B cell (primary cell): Measurements from ENCODE around the gene SLC6A16. TPM values are rescaled to one million over a fixed set of nuclear protein-coding genes. Genes with fewer than 3 reads are reported as not detected.
"Not testable (repeated sequence)": the region's sequence is repeated elsewhere in the genome, so short reads cannot be mapped to it uniquely, and the experiment has no call there.

Experiments used
- ATAC-seq: fragments of 200-7000 bp; cut with Tn5 transposase; one replicate; pipeline ENCODE4 v1.10.0; 2021; ENCODE audit warnings: low read depth, mild to moderate bottlenecking, moderate number of reproducible peaks, moderate library complexity
- CTCF ChIA-PET: fragments of 350-600 bp; sonication (Branson Sonifier 250); formaldehyde crosslinking; loops from one replicate; lab custom pipeline; 2021; ENCODE audit warnings: antibody characterized with exemption, inconsistent platforms; lab: Charles Lee
- POLR2A ChIA-PET: fragments of 350-600 bp; sonication (Branson Sonifier 250); formaldehyde crosslinking; loops from one replicate; lab custom pipeline; 2021; ENCODE audit warnings: antibody characterized with exemption; lab: Charles Lee
- DNase-seq: peaks from one replicate; pipeline ENCODE4 v3.0.0; 2013
- H2AFZ ChIP-seq: 2 replicates; pipeline ENCODE4 v1.6.1; 2012; ENCODE audit warnings: mild to moderate bottlenecking, low read depth, low read length; ENCODE audit not compliant: insufficient read depth, poor library complexity, severe bottlenecking
- H3K27ac ChIP-seq, 2 donors: 1 replicate in 1 of 2; 2 replicates in 1 of 2; pipeline ENCODE4 v1.5.1; 2012 to 2013; ENCODE audit warnings: low read length in 2 of 2, mild to moderate bottlenecking in 2 of 2, moderate library complexity in 1 of 2
- H3K27me3 ChIP-seq, 4 experiments: fragments of 200-600 bp in 1 of 4; sonication (generic) in 1 of 4; replicated peaks in 1 of 4; 1 replicate in 2 of 4; 2 replicates in 2 of 4; pipeline versions ENCODE4 v1.6.1 to v1.7.0; 2013 to 2016; ENCODE audit warnings: low read length in 3 of 4, mild to moderate bottlenecking in 2 of 4, mixed read lengths in 1 of 4, moderate library complexity in 1 of 4; ENCODE audit not compliant: insufficient read depth in 4 of 4, control insufficient read depth in 3 of 4; ENCODE audit errors: control extremely low read depth in 1 of 4
- H3K36me3 ChIP-seq, 2 experiments: replicated peaks in 1 of 2; 1 replicate in 1 of 2; 2 replicates in 1 of 2; pipeline versions ENCODE4 v1.6.1 to v1.7.1; 2013; ENCODE audit warnings: low read length in 1 of 2; ENCODE audit not compliant: insufficient read depth in 2 of 2, control insufficient read depth in 1 of 2; ENCODE audit errors: control extremely low read depth in 1 of 2, extremely low read depth in 1 of 2
- H3K4me1 ChIP-seq, 2 donors: fragments of 200-600 bp in 1 of 2; sonication (generic) in 1 of 2; 1 replicate in 1 of 2; 2 replicates in 1 of 2; pipeline versions ENCODE4 v1.5.1 to v1.6.1; 2013 to 2017; ENCODE audit warnings: low read length in 2 of 2; ENCODE audit not compliant: control insufficient read depth in 2 of 2, insufficient read depth in 2 of 2
- H3K4me2 ChIP-seq: replicated peaks from 2 replicates; pipeline ENCODE3; 2012; ENCODE audit warnings: mild to moderate bottlenecking, low read depth, low read length; ENCODE audit not compliant: poor library complexity, severe bottlenecking
- H3K4me3 ChIP-seq, 5 experiments: fragments of 200-600 bp in 1 of 5; sonication (generic) in 1 of 5; 1 replicate in 3 of 5; 2 replicates in 2 of 5; pipeline versions ENCODE4 v1.5.1 to v1.7.0; 2011 to 2016; ENCODE audit warnings: low read length in 4 of 5, mild to moderate bottlenecking in 4 of 5, low read depth in 2 of 5, control low read depth in 1 of 5, moderate library complexity in 1 of 5; ENCODE audit not compliant: insufficient read depth in 1 of 5; ENCODE audit errors: control extremely low read depth in 1 of 5, extremely low read depth in 1 of 5
- H3K79me2 ChIP-seq: fragments of 200-600 bp; sonication (generic); one replicate; pipeline ENCODE4 v1.6.0; 2016; ENCODE audit warnings: low read length; ENCODE audit not compliant: control insufficient read depth, insufficient read depth
- H3K9ac ChIP-seq: fragments of 200-600 bp; sonication (generic); 2 replicates; pipeline ENCODE4 v1.6.1; 2017; ENCODE audit warnings: mild to moderate bottlenecking, low read length, moderate library complexity
- H3K9me3 ChIP-seq, 3 donors: one replicate each; pipeline versions ENCODE4 v1.6.1 to v1.7.1; 2013; ENCODE audit warnings: low read length in 2 of 3; ENCODE audit not compliant: control insufficient read depth in 2 of 3, insufficient read depth in 1 of 3; ENCODE audit errors: control extremely low read depth in 1 of 3
- H4K20me1 ChIP-seq: 2 replicates; pipeline ENCODE4 v1.6.0; 2012; ENCODE audit warnings: mild to moderate bottlenecking, low read length; ENCODE audit not compliant: insufficient read depth, control insufficient read depth, poor library complexity, severe bottlenecking
- H3K27ac Mint-ChIP-seq: one replicate; pipeline ENCODE4 v1.8.0; 2021; ENCODE audit warnings: mixed read lengths
- H3K27me3 Mint-ChIP-seq: one replicate; pipeline ENCODE4 v1.8.0; 2021; ENCODE audit warnings: mixed read lengths
- H3K4me1 Mint-ChIP-seq: one replicate; pipeline ENCODE4 v1.8.0; 2021; ENCODE audit warnings: mixed read lengths
- H3K4me3 Mint-ChIP-seq: one replicate; pipeline ENCODE4 v1.8.0; 2021; ENCODE audit warnings: mixed read lengths
- H3K9me3 Mint-ChIP-seq: one replicate; pipeline ENCODE4 v1.8.0; 2022; ENCODE audit warnings: mixed read lengths; ENCODE audit not compliant: insufficient read depth
- WGBS: methylation state at CpG from one replicate; pipeline ENCODE4 v1.1.5; 2013; ENCODE audit warnings: missing lambda C conversion rate; ENCODE audit not compliant: insufficient coverage; 5-methylcytosine and 5-hydroxymethylcytosine counted together
- intact Hi-C: fragments of 100-400 bp; cut with micrococcal nuclease; formaldehyde crosslinking; loops from one replicate; pipeline ENCODE4 v1.10.0; 2022
- polyA plus RNA-seq: library from polyadenylated mRNA; depleted of rRNA; stranded (reverse); fragments of >200 nt; gene quantifications from 2 replicates; pipeline ENCODE4 v1.2.3, GENCODE V29; 2012
- total RNA-seq, 2 donors: library from RNA; stranded (reverse); fragments of 120-200 nt in 1 of 2; gene quantifications; 1 replicate in 1 of 2; 2 replicates in 1 of 2; pipeline versions ENCODE4 v1.2.3 to v1.2.4, GENCODE V29; 2013 to 2022

SLC6A16 gene
- total and polyA plus RNA-seq, 2 donors (not counting 1 experiment from before 2014, with no cell fraction given): 22.3 to 68.4 TPM

DNA sequence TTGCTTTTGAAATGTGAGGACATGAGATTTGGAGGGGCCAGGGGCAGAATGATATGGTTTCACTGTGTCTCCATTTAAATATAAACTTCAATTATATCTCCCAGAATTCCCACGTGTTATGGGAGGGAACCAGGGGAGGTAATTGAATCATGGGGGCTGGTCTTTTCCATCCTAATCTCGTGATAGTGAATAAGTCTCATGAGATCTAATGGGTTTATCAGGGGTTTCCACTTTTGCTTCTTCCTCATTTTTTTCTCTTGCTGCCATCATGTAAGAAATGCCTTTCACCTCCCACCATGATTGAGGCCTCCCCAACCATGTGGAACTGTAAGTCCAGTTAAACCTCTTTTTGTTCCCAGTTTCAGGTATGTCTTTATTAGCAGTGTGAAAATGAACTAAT is 35.7 kb downstream of the SLC6A16 start:
- H3K27me3 ChIP-seq, H3K4me3 ChIP-seq, H3K79me2 ChIP-seq, H3K36me3 ChIP-seq, H3K27ac Mint-ChIP-seq, H4K20me1 ChIP-seq, POLR2A ChIA-PET, DNase-seq, H3K4me3 Mint-ChIP-seq, intact Hi-C loops, H3K4me1 Mint-ChIP-seq, H3K9ac ChIP-seq, H3K9me3 Mint-ChIP-seq, H3K27ac ChIP-seq, ATAC-seq, H2AFZ ChIP-seq, H3K9me3 ChIP-seq, H3K4me1 ChIP-seq, H3K27me3 Mint-ChIP-seq, H3K4me2 ChIP-seq: not testable (repeated sequence)
- WGBS: no CpG with 5 or more reads among the region's 2 CpGs
- CTCF ChIA-PET: interaction anchor here (0.8 to 1.8 kb wide), 2 partner anchors 12 to 102 kb away, joined by 3 to 12 read pairs; no protein-coding TSS in a partner anchor

DNA sequence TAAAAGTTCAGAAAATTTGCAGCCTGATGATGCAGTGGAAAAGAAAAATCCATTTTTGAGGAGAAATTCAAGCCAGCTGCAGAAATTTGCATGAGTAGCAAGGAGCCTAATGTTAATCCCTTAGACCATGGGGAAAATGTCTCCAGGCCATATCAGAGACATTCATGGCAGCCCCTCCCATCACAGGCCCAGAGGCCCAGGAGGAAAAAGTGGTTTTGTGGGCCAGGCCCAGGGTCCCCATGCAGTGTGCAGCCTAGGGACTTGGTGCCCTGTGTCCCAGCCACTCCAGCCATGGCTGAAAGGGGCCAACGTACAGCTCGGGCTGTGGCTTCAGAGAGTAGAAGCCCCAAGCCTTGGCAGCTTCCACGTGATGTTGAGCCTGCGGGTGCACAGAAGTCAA is 36.8 kb downstream of the SLC6A16 start:
- H3K9me3 ChIP-seq, H2AFZ ChIP-seq, H3K79me2 ChIP-seq, H3K27me3 Mint-ChIP-seq, intact Hi-C loops, H3K9ac ChIP-seq, H3K36me3 ChIP-seq, H3K27ac Mint-ChIP-seq, H3K9me3 Mint-ChIP-seq, H3K27ac ChIP-seq, ATAC-seq, H4K20me1 ChIP-seq, H3K4me1 ChIP-seq, H3K4me3 Mint-ChIP-seq, DNase-seq, H3K4me2 ChIP-seq, H3K27me3 ChIP-seq, H3K4me3 ChIP-seq, H3K4me1 Mint-ChIP-seq: not testable (repeated sequence)
- 98% methylated on average over 4 of the region's 4 CpGs for WGBS
- ChIA-PET POLR2A (interaction anchor here (0.9 kb wide), 1 partner anchor 26 kb away, joined by 3 read pairs; no protein-coding TSS in a partner anchor), CTCF (interaction anchor here (1.8 kb wide), 1 partner anchor 14 kb away, joined by 12 read pairs; no protein-coding TSS in a partner anchor)
